Lower leg skin (tissue), 3 donors: ENCODE results near the gene FAM240B.

Experiments
- CTCF ChIP-seq, 3 donors: fragments of 450-650 bp; IDR thresholded peaks; one replicate each; pipeline ENCODE4 v1.5.1; 2016; ENCODE audit warnings: antibody characterized with exemption in 3 of 3, mild to moderate bottlenecking in 3 of 3, moderate library complexity in 2 of 3
- POLR2A ChIP-seq, 2 donors: fragments of 450-650 bp; IDR thresholded peaks; one replicate each; pipeline ENCODE4 v1.6.1; 2016 to 2017; ENCODE audit warnings: antibody characterized with exemption in 2 of 2, mild to moderate bottlenecking in 1 of 2, moderate library complexity in 1 of 2

GRCh38 chr9:38677660-38678303 lies 42.2 kb downstream of the FAM240B start:
- TF ChIP-seq CTCF (IDR thresholded peaks at IDR 0.05): no peak
- no peak for TF ChIP-seq POLR2A (IDR thresholded peaks at IDR 0.05)
